K562 (cell line): ENCODE data around the gene CALML6. TPM values are rescaled to one million over a fixed set of nuclear protein-coding genes. Genes with fewer than 3 reads are reported as not detected.

Experiments
- ATAC-seq: fragments of 200-7000 bp; cut with Tn5 transposase; 3 replicates; pipeline ENCODE4 v1.9.1; 2020; ENCODE audit warnings: moderate library complexity
- BruUV-seq: library from RNA; stranded (reverse); fragments of 400-500 nt; replicated peaks from 2 replicates; lab custom pipeline; 2021; lab: Mats Ljungman, UMichigan
- CTCF ChIA-PET: fragments of 300-600 bp; formaldehyde crosslinking; extraction: SDS; loops from one replicate; lab custom pipeline; 2021; ENCODE audit warnings: low intra/inter-chr PET ratio; lab: Yijun Ruan, JAX
- POLR2A ChIA-PET: fragments of 300-600, 350-650 bp; sonication (Branson Sonifier 250); formaldehyde crosslinking; extraction: SDS; loops from one replicate; lab custom pipeline; 2021; ENCODE audit warnings: antibody characterized with exemption, inconsistent platforms; lab: Yijun Ruan, JAX
- DNase-seq, 4 experiments: peaks; one replicate each; pipeline versions ENCODE4 v3.0.0 to v3.0.0-alpha.2; 2011 to 2018; ENCODE audit warnings: low spot score in 3 of 4, mixed read lengths in 3 of 4; ENCODE audit errors: extremely low read depth in 1 of 4
- FAIRE-seq: peaks from 2 replicates; lab custom pipeline; 2011; peaks lifted over from hg19 to GRCh38; lab: Jason Lieb, UNC
- H2AFZ ChIP-seq: 2 replicates; pipeline ENCODE4 v1.6.0; 2011; ENCODE audit warnings: low read depth, low read length, control low read depth, inconsistent platforms
- H3K27ac ChIP-seq: fragments of 200-600 bp; 3 replicates; pipeline ENCODE4 v1.8.0; 2011; ENCODE audit warnings: low read depth, mild to moderate bottlenecking, control low read depth, inconsistent platforms, low read length, moderate library complexity, mixed read lengths; ENCODE audit errors: extremely low read depth
- H3K27me3 ChIP-seq, 2 experiments: fragments of 300-600 bp in 1 of 2; 2 replicates in 1 of 2; 3 replicates in 1 of 2; pipeline versions ENCODE4 v1.6.0 to v1.8.0; 2011; ENCODE audit warnings: inconsistent platforms in 2 of 2, low read length in 2 of 2, mild to moderate bottlenecking in 1 of 2, mixed read lengths in 1 of 2, moderate library complexity in 1 of 2; ENCODE audit not compliant: control insufficient read depth in 2 of 2, insufficient read depth in 2 of 2
- H3K36me3 ChIP-seq: fragments of 300-600 bp; 3 replicates; pipeline ENCODE4 v1.8.0; 2011; ENCODE audit warnings: mild to moderate bottlenecking, low read length, inconsistent platforms; ENCODE audit not compliant: control insufficient read depth, insufficient read depth
- H3K4me1 ChIP-seq, 2 experiments: fragments of 200-600 bp in 1 of 2; replicated peaks in 1 of 2; 2 replicates in 1 of 2; 3 replicates in 1 of 2; pipeline versions ENCODE4 v1.5.1 to v1.8.0; 2011; ENCODE audit warnings: inconsistent platforms in 2 of 2, low read length in 2 of 2, mild to moderate bottlenecking in 1 of 2, mixed read lengths in 1 of 2, moderate library complexity in 1 of 2; ENCODE audit not compliant: control insufficient read depth in 2 of 2, insufficient read depth in 2 of 2
- H3K4me2 ChIP-seq: 2 replicates; pipeline ENCODE4 v1.6.1; 2011; ENCODE audit warnings: low read length, control low read depth, inconsistent platforms, mixed read lengths; ENCODE audit not compliant: insufficient read depth
- H3K4me3 ChIP-seq: fragments of 200-600 bp; sonication (generic), shearing (Covaris generic); 2 replicates; pipeline ENCODE4 v1.5.1; 2016; ENCODE audit warnings: control low read depth, inconsistent platforms
- H3K79me2 ChIP-seq: fragments of 200-600 bp; 3 replicates; pipeline ENCODE4 v1.8.0; 2011; ENCODE audit warnings: low read length, inconsistent platforms; ENCODE audit not compliant: control insufficient read depth, insufficient read depth
- H3K9ac ChIP-seq, 2 experiments: 2 replicates each; pipeline versions ENCODE4 v1.6.0 to v1.6.1; 2011; ENCODE audit warnings: low read depth in 2 of 2, low read length in 2 of 2, control low read depth in 1 of 2, inconsistent platforms in 1 of 2, mild to moderate bottlenecking in 1 of 2, mixed read lengths in 1 of 2; ENCODE audit not compliant: insufficient read depth in 1 of 2
- H3K9me1 ChIP-seq: one replicate; pipeline ENCODE4 v1.6.0; 2011; ENCODE audit warnings: inconsistent platforms, mild to moderate bottlenecking, low read length, moderate library complexity; ENCODE audit not compliant: control insufficient read depth, insufficient read depth
- H3K9me3 ChIP-seq: replicated peaks from 2 replicates; pipeline ENCODE4 v1.5.1; 2011; ENCODE audit warnings: low read depth, low read length, inconsistent platforms; ENCODE audit not compliant: control insufficient read depth, insufficient read depth
- H4K20me1 ChIP-seq: replicated peaks from 2 replicates; pipeline ENCODE4 v1.6.1; 2011; ENCODE audit warnings: low read length, inconsistent platforms, mixed read lengths; ENCODE audit not compliant: control insufficient read depth, insufficient read depth
- ARHGAP35 ChIP-seq: fragments of 450-650 bp; IDR thresholded peaks from 2 replicates; pipeline ENCODE4 v1.6.1; 2018; ENCODE audit not compliant: partially characterized antibody
- ATF1 ChIP-seq, 2 experiments: fragments of 450-650 bp in 1 of 2; IDR thresholded peaks; 2 replicates each; pipeline ENCODE4 v1.6.1; 2016; ENCODE audit warnings: missing compliant biosample characterization in 1 of 2, missing genetic modification characterization in 1 of 2
- CHCHD3 ChIP-seq: fragments of 250-450 bp; sonication (Bioruptor Pico); IDR thresholded peaks from 2 replicates; pipeline ENCODE4 v2.1.2; 2022; ENCODE audit warnings: mild to moderate bottlenecking
- FOXM1 ChIP-seq, 2 experiments: fragments of 450-650 bp in 1 of 2; sonication (generic) in 1 of 2; formaldehyde crosslinking in 1 of 2; IDR thresholded peaks; 2 replicates each; pipeline versions ENCODE4 v1.6.1 to v1.9.0; 2017 to 2022; ENCODE audit warnings: low read depth in 2 of 2, mild to moderate bottlenecking in 2 of 2, missing genetic modification reagents in 1 of 2, moderate library complexity in 1 of 2
- HCFC1 ChIP-seq: IDR thresholded peaks from 2 replicates; pipeline ENCODE4 v1.6.1; 2012; ENCODE audit warnings: low read depth, low read length, improper control_type of control experiment
- NRF1 ChIP-seq, 2 experiments: fragments of 450-650 bp; IDR thresholded peaks in 1 of 2; conservative IDR thresholded peaks in 1 of 2; 2 replicates each; pipeline ENCODE4 v1.6.1; 2014; ENCODE audit warnings: mild to moderate bottlenecking in 2 of 2
- TBP ChIP-seq: optimal IDR thresholded peaks from 2 replicates; pipeline ENCODE3; 2011; ENCODE audit warnings: low read depth, low read length, improper control_type of control experiment
- TRIM24 ChIP-seq, 2 experiments: fragments of 450-650 bp; IDR thresholded peaks; 2 replicates each; pipeline ENCODE4 v1.6.1; 2016
- ZBTB33 ChIP-seq: sonication (generic); formaldehyde crosslinking; IDR thresholded peaks from 2 replicates; pipeline ENCODE4 v1.8.1; 2023; ENCODE audit warnings: mild to moderate bottlenecking, missing genetic modification reagents
- ZNF24 ChIP-seq: fragments of 450-650 bp; IDR thresholded peaks from 2 replicates; pipeline ENCODE4 v1.6.1; 2016
- ZNF707 ChIP-seq: fragments of 250-450 bp; sonication (Bioruptor Pico); conservative IDR thresholded peaks from 2 replicates; pipeline ENCODE4 v1.8.0; 2022; ENCODE audit warnings: inconsistent platforms, mild to moderate bottlenecking, moderate library complexity
- WGBS: fragments of 100-300 bp; shearing (Covaris generic); methylation state at CpG from one replicate; pipeline ENCODE4 v1.1.6; 2016; ENCODE audit warnings: low coverage, mixed read lengths; ENCODE audit not compliant: insufficient coverage; ENCODE audit errors: missing lambda C conversion rate; 5-methylcytosine and 5-hydroxymethylcytosine counted together
- in situ Hi-C: fragments of 300-500 bp; cut with MboI; formaldehyde crosslinking; loops from 4 replicates; pipeline ENCODE4 v1.15.0; 2018; ENCODE audit warnings: inconsistent platforms, mixed read lengths
- intact Hi-C: fragments of 100-400 bp; cut with micrococcal nuclease; formaldehyde crosslinking; loops from 2 replicates; pipeline ENCODE4 v1.14.2; 2022
- polyA plus RNA-seq, 8 experiments: library from polyadenylated mRNA; depleted of rRNA in 4 of 8; stranded (reverse) in 5 of 8; unstranded in 3 of 8; fragments of >200 nt; fragmentation: Nextera tagmentation in 2 of 8; fragmentation: Illumina TruSeq in 1 of 8; extraction: Ambion mirVana in 2 of 8; extraction: Trizol in 1 of 8; gene quantifications; 2 replicates each; pipeline versions ENCODE4 v1.2.1 to v1.2.3, GENCODE V29; 2011 to 2014; ENCODE audit warnings: inconsistent platforms in 1 of 8, missing spikeins in 1 of 8
- total RNA-seq, 7 experiments: library from RNA; depleted of rRNA in 6 of 7; stranded (reverse); fragments of >200 nt in 6 of 7; fragmentation: Illumina TruSeq in 2 of 7; extraction: Trizol in 2 of 7; gene quantifications; 2 replicates each; pipeline versions ENCODE4 v1.2.1 to v1.2.3, GENCODE V29; 2011 to 2021; ENCODE audit warnings: low replicate concordance in 1 of 7

Gene CALML6
- total and polyA plus RNA-seq, 9 of the 15 experiments (the other 6 are each of a cell fraction or from before 2014, with no cell fraction given): 0.14 TPM; not detected in 8

GRCh38 chr1:1906185-1907097 lies 8.6 kb upstream of the CALML6 start (continued):
- peak; percentile 58 for TF ChIP-seq HCFC1
- peak; percentile 43; the same call in 1 of the 2 replicates for TF ChIP-seq ZNF24
- no peak for TF ChIP-seq FOXM1 (IDR thresholded peaks at IDR 0.05; ENCODE audit: low read depth)
- TF ChIP-seq FOXM1 (CRISPR knock-in tag; IDR thresholded peaks at IDR 0.05; ENCODE audit: low read depth): no peak
- TF ChIP-seq ATF1 (CRISPR knock-in tag; IDR thresholded peaks at IDR 0.05): no peak
- TF ChIP-seq ATF1 (tag; IDR thresholded peaks at IDR 0.05): peak; percentile 73

GRCh38 chr1:1907098-1907736 lies 7.8 kb upstream of the CALML6 start:
- ChIA-PET CTCF (interaction anchor here (0.7 to 2.1 kb wide), 2 partner anchors 101 to 118 kb away, joined by 3 to 6 read pairs; no protein-coding TSS in a partner anchor), POLR2A (interaction anchor here (0.6 to 1.6 kb wide), 6 partner anchors 9 to 109 kb away, joined by 3 to 5 read pairs (median 3); no protein-coding TSS in a partner anchor)
- Histone ChIP-seq H3K9me1 (no peaks in the 10 kb centered on the region), H3K9ac (peak overlapping the region; percentile 4 to 72; a peak in 3 of 4 replicates), H3K27me3 (no peaks in the 10 kb centered on the region), H2AFZ (no peak overlapping the region), H3K9me3 (0 out of 2 replicates have a peak, but pooled peaks cover 2% of the 10 kb centered on the region), H3K4me2 (no peak overlapping the region), H3K79me2 (peaks cover 7% of the 10 kb centered on the region; the same call in 2 of the 3 replicates), H4K20me1 (no peaks in the 10 kb centered on the region), H3K4me1 (peaks cover 12 to 50% of the 10 kb centered on the region in 2 experiments; a peak in 4 of 5 replicates), H3K4me3 (no peak overlapping the region), H3K36me3 (no peaks in the 10 kb centered on the region), H3K27ac (no peak overlapping the region; the same call in 2 of the 3 replicates)
- DNase-seq (no peak), ATAC-seq (peak; percentile 32), FAIRE-seq (no peak)
- 72% methylated on average over 7 of the region's 8 CpGs for WGBS
- BruUV-seq: no TSS peak
- intact Hi-C loops (loop anchor here (2.0 to 5.0 kb wide), 3 partner anchors 48 to 395 kb away; partner anchors contain the start of gene ATAD3A), in situ Hi-C loops (loop anchor here (5.0 kb wide), 1 partner anchor 120 kb away; no protein-coding TSS in a partner anchor)
- TF ChIP-seq TRIM24 (IDR thresholded peaks at IDR 0.05) (peak; percentile 68 to 77; a peak in 2 of 4 replicates), ZBTB33 (peak; percentile 79; the same call in 1 of the 2 replicates), ZNF707 (peak; percentile 12; the same call in 1 of the 2 replicates), CHCHD3 (CRISPR knock-in tag) (no peak), NRF1 (conservative IDR thresholded peaks at IDR 0.05 in 1 of 2, IDR thresholded peaks at IDR 0.05 in 1 of 2) (peak in 1 of 2 experiments; percentile 15; a peak in 1 of 4 replicates), TBP (no peak), ARHGAP35 (no peak)
